ENCODE data around the gene PPARG.

PPARG gene

DNA sequence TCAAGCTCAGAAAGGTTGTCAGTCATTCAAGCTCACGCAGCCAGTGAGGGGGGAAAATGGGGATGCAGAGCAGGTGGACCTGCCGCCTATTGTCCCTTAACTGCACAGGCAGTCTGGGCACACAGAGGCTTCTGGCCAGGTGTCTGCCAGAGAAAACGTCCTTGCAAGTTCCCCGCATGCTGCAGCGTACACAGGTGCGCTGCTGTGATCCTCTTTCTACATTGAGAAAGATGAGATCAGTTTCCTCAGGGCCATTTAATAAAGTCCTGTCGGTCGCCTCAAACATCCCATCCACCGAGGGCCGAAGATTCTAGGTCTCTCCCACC lies 195.0 kb downstream of the PPARG start:
- DNase-seq, result no peak
- TF ChIP-seq, protein P1, sequence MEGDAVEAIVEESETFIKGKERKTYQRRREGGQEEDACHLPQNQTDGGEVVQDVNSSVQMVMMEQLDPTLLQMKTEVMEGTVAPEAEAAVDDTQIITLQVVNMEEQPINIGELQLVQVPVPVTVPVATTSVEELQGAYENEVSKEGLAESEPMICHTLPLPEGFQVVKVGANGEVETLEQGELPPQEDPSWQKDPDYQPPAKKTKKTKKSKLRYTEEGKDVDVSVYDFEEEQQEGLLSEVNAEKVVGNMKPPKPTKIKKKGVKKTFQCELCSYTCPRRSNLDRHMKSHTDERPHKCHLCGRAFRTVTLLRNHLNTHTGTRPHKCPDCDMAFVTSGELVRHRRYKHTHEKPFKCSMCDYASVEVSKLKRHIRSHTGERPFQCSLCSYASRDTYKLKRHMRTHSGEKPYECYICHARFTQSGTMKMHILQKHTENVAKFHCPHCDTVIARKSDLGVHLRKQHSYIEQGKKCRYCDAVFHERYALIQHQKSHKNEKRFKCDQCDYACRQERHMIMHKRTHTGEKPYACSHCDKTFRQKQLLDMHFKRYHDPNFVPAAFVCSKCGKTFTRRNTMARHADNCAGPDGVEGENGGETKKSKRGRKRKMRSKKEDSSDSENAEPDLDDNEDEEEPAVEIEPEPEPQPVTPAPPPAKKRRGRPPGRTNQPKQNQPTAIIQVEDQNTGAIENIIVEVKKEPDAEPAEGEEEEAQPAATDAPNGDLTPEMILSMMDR (IDR thresholded peaks at IDR 0.05; ENCODE audit: low read depth, low read length), result no peak
- no peaks in the 10 kb centered on the region for H3K9me3 ChIP-seq (ENCODE audit: severe bottlenecking)
- no peaks in the 10 kb centered on the region for H3K36me3 ChIP-seq
- no peaks in the 10 kb centered on the region for H3K27me3 ChIP-seq (ENCODE audit: insufficient read depth, low read depth, severe bottlenecking)
- peak overlapping the region; percentile 19 for H3K27ac ChIP-seq
- H3K4me3 ChIP-seq (ENCODE audit: low read depth, low read length), result peak overlapping the region; percentile 87

Measured in WERI-Rb-1 (cell line).